ENCODE measurements around the gene SALL2. TPM values are rescaled to one million over a fixed set of nuclear protein-coding genes. Genes with fewer than 3 reads are reported as not detected.

SALL2 gene
- total and polyA plus RNA-seq, 9 donors = 11.9 to 38.8 (median 25.9) TPM

DNA sequence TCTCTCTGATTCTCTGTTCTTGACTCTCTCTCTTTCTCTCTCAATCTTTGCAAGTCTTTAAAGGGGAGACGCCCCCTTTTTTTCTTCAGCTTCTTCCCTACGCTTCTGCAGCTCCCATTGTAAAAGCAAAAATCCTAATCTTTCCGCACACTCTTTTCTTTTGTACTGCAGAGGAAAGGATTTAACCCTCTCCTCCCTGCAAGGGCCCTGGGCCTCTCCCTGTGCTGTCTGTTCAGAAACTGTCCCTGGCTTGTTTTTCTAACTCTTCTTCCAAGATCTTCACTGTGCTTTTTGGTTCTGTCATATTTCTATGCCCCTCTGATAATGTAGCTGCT is 10.9 kb upstream of the SALL2 start:
- WGBS, 3 donors = 2 to 6% (median 4%) methylated on average over 3 of the region's 3 CpGs
- Histone ChIP-seq H3K4me3 (peak overlapping the region; percentile 7), H3K4me1 (ENCODE audit: insufficient read depth) (peaks cover 2% of the 10 kb centered on the region), H3K27ac (no peak overlapping the region), H3K9me3 (no peaks in the 10 kb centered on the region), H3K36me3 (no peaks in the 10 kb centered on the region), H3K27me3 (no peaks in the 10 kb centered on the region)
- no peak for DNase-seq
- TF ChIP-seq EP300 (IDR thresholded peaks at IDR 0.05) = no peak
- TF ChIP-seq POLR2A (IDR thresholded peaks at IDR 0.05) = no peak
- TF ChIP-seq, protein P1, sequence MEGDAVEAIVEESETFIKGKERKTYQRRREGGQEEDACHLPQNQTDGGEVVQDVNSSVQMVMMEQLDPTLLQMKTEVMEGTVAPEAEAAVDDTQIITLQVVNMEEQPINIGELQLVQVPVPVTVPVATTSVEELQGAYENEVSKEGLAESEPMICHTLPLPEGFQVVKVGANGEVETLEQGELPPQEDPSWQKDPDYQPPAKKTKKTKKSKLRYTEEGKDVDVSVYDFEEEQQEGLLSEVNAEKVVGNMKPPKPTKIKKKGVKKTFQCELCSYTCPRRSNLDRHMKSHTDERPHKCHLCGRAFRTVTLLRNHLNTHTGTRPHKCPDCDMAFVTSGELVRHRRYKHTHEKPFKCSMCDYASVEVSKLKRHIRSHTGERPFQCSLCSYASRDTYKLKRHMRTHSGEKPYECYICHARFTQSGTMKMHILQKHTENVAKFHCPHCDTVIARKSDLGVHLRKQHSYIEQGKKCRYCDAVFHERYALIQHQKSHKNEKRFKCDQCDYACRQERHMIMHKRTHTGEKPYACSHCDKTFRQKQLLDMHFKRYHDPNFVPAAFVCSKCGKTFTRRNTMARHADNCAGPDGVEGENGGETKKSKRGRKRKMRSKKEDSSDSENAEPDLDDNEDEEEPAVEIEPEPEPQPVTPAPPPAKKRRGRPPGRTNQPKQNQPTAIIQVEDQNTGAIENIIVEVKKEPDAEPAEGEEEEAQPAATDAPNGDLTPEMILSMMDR (IDR thresholded peaks at IDR 0.05) = no peak
- intact Hi-C loops (cut with DNase I) = no loop called here

DNA sequence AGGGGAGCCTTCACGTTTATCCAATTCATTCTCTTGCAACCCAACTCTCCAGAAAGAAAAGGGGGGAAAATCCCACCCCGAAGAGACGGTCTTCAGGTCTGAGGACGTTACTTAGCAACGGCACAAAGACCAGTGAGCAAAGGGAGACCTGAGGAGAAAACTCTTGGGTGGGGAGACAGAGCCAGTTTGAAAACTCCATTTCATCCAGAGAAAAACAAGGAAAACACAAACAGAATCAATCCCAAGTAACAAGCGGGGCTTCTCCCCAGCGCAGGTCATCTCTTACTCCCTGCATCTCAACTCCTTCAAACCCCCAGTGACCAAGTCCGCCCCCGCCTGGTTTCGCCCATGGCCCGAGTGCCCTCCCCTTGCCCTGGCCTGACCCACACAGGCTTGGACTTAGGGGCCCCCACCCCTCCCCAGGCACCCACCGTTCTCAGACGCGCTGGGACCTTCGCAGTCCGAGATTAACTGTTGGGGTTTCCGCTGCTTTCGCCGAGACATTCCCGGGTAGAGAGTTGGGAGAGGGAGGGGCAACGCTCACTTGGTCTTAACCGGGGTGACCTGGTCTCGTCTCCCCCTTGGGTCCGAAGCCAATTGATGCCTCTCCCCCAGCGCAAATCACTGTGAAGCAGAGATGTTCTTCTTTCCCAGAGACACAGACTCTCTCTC is 10.4 kb upstream of the SALL2 start:
- TF ChIP-seq POLR2A (IDR thresholded peaks at IDR 0.05) (no peak), EP300 (IDR thresholded peaks at IDR 0.05) (no peak)
- TF ChIP-seq, protein P1 (IDR thresholded peaks at IDR 0.05) = no peak
- WGBS, 3 donors = 0 to 2% (median 1%) methylated on average over 25 of the region's 25 CpGs
- DNase-seq = no peak
- no peak overlapping the region for H3K27ac ChIP-seq
- H3K27me3 ChIP-seq = no peaks in the 10 kb centered on the region
- H3K4me3 ChIP-seq = peak overlapping the region; percentile 7
- intact Hi-C loops (cut with DNase I) = no loop called here
- H3K36me3 ChIP-seq = no peaks in the 10 kb centered on the region
- H3K4me1 ChIP-seq (ENCODE audit: insufficient read depth) = peaks cover 2% of the 10 kb centered on the region
- no peaks in the 10 kb centered on the region for H3K9me3 ChIP-seq

DNA sequence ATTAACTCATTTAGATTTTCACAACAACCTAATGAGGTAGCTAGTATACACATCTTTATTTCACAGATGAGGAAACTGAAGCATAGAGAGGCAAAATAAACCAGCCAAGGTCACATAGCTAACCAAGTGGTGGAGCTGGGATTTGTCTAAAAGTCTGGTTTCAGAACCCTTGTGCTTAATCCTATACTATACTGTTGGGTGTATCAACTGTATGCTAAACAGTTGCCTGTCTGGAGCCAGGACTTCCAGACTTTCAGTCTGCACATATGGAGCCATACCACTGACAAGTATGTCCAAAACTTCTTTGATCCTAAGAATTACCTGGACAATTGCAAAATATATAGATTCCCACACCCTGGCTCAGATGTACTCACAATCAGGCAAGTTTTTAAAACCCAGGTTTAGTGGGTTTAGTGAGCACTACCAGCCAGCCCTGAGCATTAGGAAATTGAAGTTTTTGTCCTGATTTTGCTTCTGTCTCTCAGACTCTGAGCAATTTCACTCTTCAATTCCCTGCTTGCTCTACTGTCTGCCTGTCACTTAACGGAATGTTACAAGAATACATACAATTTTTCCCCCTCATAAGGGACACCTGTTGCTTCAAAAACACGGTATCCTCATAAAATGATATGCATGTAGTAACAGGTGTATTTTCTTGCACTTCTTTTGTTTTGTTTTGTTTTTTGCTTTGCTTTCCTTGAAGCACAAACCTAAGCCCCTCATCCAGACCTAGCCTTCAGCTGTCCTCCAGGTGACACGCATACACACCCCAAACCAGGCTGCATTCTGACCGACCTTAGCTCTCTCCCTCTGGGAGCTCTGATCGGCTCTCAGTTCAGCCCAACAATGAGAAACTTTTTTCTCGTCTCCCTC is 9.6 kb upstream of the SALL2 start:
- H3K36me3 ChIP-seq = no peaks in the 10 kb centered on the region
- 12 to 18% (median 15%) methylated on average over 6 of the region's 6 CpGs for WGBS, 3 donors
- TF ChIP-seq POLR2A (IDR thresholded peaks at IDR 0.05) = no peak
- TF ChIP-seq, protein P1 (IDR thresholded peaks at IDR 0.05) = no peak
- no peak for TF ChIP-seq EP300 (IDR thresholded peaks at IDR 0.05)
- H3K27me3 ChIP-seq = no peaks in the 10 kb centered on the region
- DNase-seq = no peak
- no peaks in the 10 kb centered on the region for H3K9me3 ChIP-seq
- peaks cover 2% of the 10 kb centered on the region for H3K4me1 ChIP-seq (ENCODE audit: insufficient read depth)
- no peak overlapping the region for H3K4me3 ChIP-seq
- intact Hi-C loops (cut with DNase I) = no loop called here
- no peak overlapping the region for H3K27ac ChIP-seq

DNA sequence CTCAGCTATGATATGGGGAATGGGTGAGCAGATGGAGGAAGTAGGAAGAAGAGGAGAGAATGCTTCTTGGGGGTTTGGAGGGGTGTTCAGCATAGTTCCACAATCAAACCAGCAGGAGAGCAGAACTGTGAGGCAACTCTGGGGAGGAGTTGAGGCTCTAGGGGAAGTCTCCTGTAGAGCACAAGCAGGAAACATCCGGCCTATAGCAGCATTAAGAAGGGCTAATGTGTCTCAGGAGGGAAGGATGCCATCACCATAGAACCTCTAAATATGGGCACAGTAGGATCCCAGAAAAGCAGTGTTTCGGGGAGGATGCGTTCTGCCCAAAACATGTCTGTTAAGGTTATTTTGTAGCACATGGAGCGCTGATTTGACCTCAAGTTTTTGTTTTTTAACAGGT is 8.4 kb upstream of the SALL2 start:
- Histone ChIP-seq H3K9me3 (no peaks in the 10 kb centered on the region), H3K4me1 (ENCODE audit: insufficient read depth) (peaks cover 2% of the 10 kb centered on the region), H3K36me3 (no peaks in the 10 kb centered on the region), H3K27ac (no peak overlapping the region), H3K4me3 (no peak overlapping the region), H3K27me3 (no peaks in the 10 kb centered on the region)
- intact Hi-C loops (cut with DNase I) = no loop called here
- no peak for DNase-seq
- WGBS, 3 donors = 65 to 91% (median 85%) methylated on average over 4 of the region's 4 CpGs
- TF ChIP-seq, protein P1 (IDR thresholded peaks at IDR 0.05) = no peak
- no peak for TF ChIP-seq EP300 (IDR thresholded peaks at IDR 0.05)
- no peak for TF ChIP-seq POLR2A (IDR thresholded peaks at IDR 0.05)
